DMS153 treated with DMSO at 0.1 percent for 48 hours (cell line): ENCODE measurements around the gene EVA1C.
"Not testable (repeated sequence)": the region's sequence is repeated elsewhere in the genome, so short reads cannot be mapped to it uniquely, and the experiment has no call there.

Experiments used
- DNase-seq: peaks from one replicate; lab custom pipeline; 2025; ENCODE audit not compliant: unreplicated experiment; lab: John Stamatoyannopoulos, UW

Gene EVA1C

GRCh38 chr21:32521736-32522355 lies 109.3 kb downstream of the EVA1C start:
- DNase-seq: no peak

DNA sequence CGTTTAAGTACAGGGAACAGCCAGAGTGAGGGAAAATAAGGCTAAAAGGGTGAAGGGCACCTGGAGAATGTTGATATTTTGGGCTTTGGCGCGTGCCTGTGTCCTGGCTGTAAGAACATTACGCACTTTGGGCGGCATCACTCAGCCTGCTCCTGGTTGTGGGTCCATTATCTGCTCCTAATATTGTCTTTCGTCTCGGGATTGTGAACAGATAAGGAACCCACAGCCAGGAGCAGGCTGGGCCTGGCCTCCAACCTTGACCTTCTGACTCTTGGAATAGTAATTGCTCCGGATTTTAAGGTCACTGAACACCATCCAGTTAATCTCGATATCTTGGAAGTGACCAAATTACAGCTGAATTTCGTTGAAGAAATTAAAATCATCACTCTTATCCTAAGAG lies 111.0 kb downstream of the EVA1C start:
- DNase-seq: no peak

DNA sequence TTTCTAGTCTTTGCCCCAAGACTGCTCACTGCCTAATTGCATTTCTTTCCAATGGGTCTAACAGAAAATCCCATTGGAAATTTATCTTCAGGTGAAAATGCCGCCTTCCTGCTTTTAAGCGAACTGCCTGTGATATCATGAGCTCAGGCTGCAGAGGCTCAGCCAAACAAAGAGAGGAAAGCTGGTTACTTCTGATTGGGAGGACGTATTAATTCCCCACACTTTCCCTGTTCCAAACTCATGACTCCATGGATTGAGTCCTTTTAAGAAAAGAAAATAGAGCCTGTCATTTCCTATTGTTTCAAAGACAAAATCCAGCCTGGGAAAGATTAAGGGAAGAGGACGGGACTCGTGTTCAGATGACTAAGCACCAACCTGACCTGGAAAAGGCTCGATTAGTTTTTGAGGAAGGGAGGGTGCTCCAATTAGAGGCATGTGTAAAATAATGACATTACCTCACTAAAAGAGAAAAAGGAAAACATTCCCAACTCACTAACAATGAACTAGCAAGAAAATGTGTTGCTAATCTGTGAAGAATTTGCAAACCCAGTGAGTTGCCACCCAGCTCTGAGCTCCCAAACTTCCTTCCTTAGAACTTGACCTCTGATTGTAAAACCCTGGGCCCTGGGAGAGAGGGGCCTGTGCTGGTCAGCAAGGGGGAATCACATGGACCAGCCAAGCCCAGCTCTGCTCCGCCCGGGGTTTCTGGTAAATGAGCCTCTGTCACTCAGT lies 111.6 kb downstream of the EVA1C start:
- no peak for DNase-seq

DNA sequence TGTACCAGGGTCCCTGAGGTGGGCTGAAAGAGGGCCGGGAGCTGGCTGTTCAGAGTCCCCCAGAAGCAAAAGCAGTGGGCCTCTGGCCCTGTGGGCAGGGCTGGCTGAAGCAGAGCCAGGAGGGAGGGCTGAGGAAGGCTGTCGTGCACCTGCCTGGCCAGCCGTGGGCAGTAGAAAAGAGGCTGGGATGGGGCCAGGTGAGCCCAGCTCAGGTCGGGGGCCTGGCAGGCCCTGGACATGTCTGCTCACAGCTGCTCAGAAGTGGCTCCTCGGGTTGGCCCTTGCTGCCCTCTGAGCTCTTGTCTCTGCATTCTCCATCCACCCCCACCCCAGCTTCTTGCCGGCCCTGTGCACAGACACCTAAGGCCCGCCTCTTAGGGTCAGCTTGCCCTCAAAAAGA lies 112.8 kb downstream of the EVA1C start:
- no peak for DNase-seq

DNA sequence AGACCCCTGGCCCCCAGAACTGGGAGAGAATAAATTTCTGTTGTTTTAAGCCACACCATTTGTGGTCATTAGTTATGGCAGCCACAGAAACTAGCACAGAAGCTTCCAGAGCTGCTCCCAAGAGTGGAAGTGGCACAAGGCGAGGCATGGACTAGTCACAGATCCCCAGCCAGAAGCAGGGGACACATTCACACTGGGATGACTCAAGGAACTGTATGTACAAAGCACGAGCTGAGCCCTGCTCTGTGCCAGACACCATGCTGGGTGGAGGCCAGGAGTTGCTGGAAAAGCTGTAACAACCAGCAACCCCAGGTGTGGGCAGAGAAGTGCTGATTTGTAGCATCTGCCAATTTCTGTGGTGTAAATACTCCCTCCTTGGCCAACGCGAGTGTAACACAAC lies 117.2 kb downstream of the EVA1C start:
- no peak for DNase-seq

GRCh38 chr21:32530809-32531208 lies 118.3 kb downstream of the EVA1C start:
- DNase-seq: not testable (repeated sequence)

- not testable (repeated sequence) for DNase-seq
Measured at GRCh38 chr21:32531561-32531960, 119.1 kb downstream of the EVA1C start.

- DNase-seq: no peak
Measured at GRCh38 chr21:32532636-32533035, 120.1 kb downstream of the EVA1C start.

GRCh38 chr21:32533053-32533452 lies 120.5 kb downstream of the EVA1C start:
- no peak for DNase-seq

DNA sequence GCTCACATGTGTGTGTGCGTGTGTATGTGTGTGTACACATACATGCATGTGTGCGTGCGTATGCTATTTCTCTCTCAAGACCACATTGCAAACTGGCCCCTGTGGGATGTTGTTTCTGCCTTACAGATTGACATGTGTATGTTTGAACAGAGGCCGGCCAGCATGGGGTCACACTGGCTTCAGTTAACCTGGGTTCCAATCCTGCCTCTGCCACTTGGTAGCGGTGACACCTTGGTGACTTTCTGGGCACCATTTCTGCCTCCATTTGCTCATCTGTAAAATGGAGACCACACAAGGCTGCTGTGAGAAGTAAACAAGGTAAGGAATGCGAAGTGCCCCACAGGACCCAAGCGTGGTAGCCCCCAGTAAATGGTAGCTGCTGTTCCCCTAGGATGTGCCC lies 121.1 kb downstream of the EVA1C start:
- no peak for DNase-seq

DNA sequence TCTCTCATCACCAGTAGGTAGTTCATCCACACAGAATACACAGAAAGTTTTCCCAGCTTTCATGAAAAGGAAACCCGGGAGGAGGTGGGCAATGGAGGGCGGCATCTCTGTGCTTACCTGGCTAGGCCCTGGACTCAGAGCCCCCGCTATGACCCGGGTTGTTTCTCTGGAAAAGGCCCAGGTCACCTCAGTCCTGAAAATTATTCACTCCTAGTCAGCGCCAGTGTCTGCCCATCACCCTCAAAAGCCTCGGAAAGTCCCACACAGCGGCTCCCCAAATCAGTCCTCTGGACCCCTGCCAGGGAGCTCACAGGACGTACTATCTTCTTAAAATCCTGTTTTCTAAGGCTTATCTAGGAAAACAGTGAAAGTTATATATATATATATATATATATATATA lies 121.6 kb downstream of the EVA1C start:
- DNase-seq: no peak

DNA sequence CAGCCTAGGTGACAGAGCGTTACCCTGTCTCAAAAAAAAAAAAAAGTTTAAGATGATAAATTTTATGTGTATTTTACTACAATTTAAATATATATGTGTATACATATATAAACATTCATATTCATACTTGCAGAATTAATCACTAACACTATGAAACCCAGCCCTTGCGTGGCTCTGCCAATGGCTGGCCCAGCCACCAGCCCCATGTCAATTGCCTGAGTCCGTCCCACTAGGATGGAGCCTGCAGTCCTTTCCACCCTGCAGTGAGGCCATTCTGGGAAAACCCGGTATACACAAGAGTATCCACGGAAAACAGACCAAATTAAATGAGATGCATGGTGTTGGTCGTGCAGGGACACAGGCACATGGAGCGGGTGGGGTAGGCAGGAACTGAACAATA lies 123.1 kb downstream of the EVA1C start:
- no peak for DNase-seq

DNA sequence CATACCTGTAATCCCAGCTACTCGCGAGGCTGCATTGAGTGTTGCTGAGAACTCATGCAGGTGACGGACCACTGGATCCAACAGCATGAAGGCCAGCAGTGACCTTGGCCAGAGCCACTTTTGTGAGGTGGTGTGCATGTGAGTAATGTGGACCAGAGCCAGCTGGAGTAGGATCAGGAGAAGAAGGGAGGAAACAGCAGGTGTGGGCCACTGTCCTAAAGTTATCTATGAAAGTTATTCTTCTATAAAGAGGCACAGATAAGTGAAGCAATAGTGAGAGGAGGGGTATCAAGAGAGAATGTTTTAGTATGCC lies 125.0 kb downstream of the EVA1C start:
- no peak for DNase-seq

- DNase-seq: no peak
Measured at GRCh38 chr21:32538147-32538792, 125.8 kb downstream of the EVA1C start.

GRCh38 chr21:32539378-32539777 lies 126.9 kb downstream of the EVA1C start:
- DNase-seq: no peak

GRCh38 chr21:32543056-32543455 lies 130.6 kb downstream of the EVA1C start:
- not testable (repeated sequence) for DNase-seq

- no peak for DNase-seq
Measured at GRCh38 chr21:32543975-32544374, 131.5 kb downstream of the EVA1C start.

DNA sequence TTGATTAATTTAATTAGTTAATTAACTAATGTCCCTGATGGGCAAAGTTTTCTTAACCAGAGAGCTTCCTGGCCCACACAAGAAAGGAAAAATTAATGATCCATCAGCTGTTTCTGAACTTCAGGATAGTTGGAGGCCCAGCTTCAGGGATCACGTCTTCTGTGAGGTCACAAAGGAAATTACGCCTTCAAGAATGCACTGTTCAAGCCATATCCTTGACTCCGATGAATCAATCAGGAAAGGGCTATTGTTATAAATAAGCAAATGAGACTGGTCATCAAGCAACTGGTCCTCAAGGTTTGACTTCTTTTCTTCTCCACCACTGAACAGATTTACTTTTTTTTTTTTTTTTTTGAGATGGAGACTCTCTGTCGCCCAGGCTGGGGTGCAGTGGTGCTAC lies 132.2 kb downstream of the EVA1C start:
- no peak for DNase-seq

- DNase-seq: no peak
Measured at GRCh38 chr21:32545948-32546441, 133.5 kb downstream of the EVA1C start.

DNA sequence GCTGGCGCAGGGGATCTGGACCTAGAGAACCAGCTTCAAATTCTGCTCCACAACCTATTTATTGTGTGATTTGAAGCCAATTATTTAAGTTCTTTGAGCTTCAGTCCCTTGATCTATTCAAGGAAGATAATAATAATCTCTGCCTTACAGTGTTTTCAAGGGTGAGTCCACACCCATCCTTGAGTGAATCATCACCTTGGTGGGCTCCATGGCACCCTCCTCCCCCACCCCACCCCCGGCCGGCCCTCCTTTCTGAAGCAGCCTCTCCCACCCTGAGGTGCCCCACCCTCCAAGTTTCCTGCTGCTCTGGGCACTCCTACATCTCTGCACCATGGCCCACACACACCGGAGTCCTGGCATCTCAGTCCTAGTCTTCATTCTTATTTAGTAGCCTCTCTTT lies 134.5 kb downstream of the EVA1C start:
- no peak for DNase-seq

DNA sequence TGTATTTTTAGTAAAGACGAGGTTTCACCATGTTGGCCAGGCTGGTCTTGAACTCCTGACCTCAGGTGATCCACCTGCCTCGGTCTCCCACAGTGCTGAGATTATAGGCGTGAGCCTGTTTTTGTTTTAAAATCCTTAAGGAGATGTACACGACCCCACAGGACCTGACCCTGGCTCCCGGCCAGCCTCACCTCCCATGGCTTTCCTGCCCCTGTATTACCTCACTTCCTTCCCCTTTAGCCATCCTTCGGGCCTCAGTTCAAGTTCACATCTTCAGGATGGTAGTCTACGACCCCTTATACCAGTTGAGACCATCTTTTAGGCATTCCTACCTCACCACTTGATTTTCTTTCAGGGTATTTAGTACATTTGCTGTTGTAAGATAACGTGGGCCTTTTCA lies 136.5 kb downstream of the EVA1C start:
- no peak for DNase-seq

GRCh38 chr21:32549440-32549839 lies 136.9 kb downstream of the EVA1C start:
- no peak for DNase-seq
